ENCODE measurements around the gene COPS3. TPM values are rescaled to one million over a fixed set of nuclear protein-coding genes. Genes with fewer than 3 reads are reported as not detected.

The COPS3 gene
- total RNA-seq, 2 donors from 2014 or later = 97.4 to 126 TPM

GRCh38 chr17:17216236-17216635 lies 64.8 kb downstream of the COPS3 start:
- Mint-ChIP-seq H3K9me3 (no peaks in the 10 kb centered on the region), H3K36me3 (peaks cover 0 to 11% of the 10 kb centered on the region in 2 donors), H3K27ac (peak overlapping the region in 1 of 2 donors; percentile 67)
- ATAC-seq (no peak), DNase-seq (ENCODE audit: low spot score in 2 of 2) (no peak)

GRCh38 chr17:17215575-17215974 lies 65.5 kb downstream of the COPS3 start:
- ATAC-seq (no peak), DNase-seq (ENCODE audit: low spot score in 2 of 2) (no peak)
- no peaks in the 10 kb centered on the region for H3K9me3 Mint-ChIP-seq
- H3K36me3 Mint-ChIP-seq = peaks cover 0 to 6% of the 10 kb centered on the region in 2 donors
- H3K27ac Mint-ChIP-seq = peak overlapping the region in 1 of 2 donors; percentile 67

DNA sequence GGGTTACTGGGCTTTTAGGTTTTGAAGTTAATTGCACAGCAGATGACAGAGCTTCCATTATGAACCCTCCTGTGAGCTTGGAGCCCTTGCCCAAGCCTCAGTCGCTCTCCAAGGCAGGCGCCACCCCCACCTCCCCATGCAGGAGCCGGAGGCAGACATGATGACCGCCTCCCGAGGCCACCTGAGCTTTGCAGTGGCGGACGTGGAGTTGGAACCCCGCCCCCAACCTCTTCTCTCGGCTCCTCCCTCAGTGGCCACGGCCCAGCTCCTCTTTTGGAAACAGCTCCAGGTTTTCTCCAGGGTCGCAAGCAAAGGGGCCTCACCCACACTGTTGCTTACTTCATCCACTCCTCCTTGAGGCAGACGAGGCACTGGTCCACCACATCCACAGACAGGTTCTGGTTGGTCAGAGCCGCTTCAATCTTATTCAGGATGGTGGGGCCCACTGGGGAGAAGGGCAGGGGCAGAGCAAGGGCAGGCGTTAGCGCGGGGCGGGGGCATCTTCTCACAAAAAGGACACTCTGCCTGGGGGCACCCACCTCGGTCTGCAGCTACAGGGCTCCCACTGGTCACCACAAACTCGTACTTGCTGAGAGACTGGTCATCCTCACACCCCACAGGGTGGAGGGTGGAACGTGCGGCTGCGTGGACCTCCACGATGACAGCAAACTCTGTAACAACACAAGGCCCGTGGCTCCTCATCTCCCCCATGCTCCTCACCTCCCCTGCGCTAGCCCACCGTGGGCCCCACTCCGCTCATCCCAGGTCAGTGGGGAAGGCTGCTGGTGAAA lies 66.2 kb downstream of the COPS3 start:
- ATAC-seq (no peak), DNase-seq (ENCODE audit: low spot score in 2 of 2) (no peak)
- no peaks in the 10 kb centered on the region for H3K9me3 Mint-ChIP-seq
- peaks cover 0 to 6% of the 10 kb centered on the region in 2 donors for H3K36me3 Mint-ChIP-seq
- H3K27ac Mint-ChIP-seq = peak overlapping the region in 1 of 2 donors; percentile 60

GRCh38 chr17:17213775-17214174 lies 67.3 kb downstream of the COPS3 start:
- Mint-ChIP-seq H3K36me3 (peaks cover 0 to 6% of the 10 kb centered on the region in 2 donors), H3K9me3 (no peaks in the 10 kb centered on the region), H3K27ac (no peak overlapping the region)
- ATAC-seq (no peak), DNase-seq (ENCODE audit: low spot score in 2 of 2) (no peak)

DNA sequence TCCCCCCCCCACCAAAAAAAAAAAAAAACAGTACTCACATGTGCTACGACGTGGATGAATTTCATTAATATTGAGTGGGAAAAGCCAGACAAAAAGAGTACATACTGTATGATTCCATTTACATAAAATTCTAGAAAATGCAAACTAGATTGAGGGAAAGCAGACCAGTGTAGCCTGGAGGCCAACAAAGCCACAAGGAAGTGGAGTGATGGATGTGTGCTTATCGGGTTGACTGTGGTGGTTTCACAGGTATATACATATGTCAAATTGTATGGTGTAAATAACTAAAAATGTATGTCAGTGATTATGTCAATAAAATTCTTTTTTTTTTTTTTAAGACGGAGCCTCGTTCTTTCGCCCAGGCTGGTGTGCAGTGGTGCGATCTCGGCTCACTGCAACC lies 73.0 kb downstream of the COPS3 start:
- Mint-ChIP-seq H3K9me3 (no peaks in the 10 kb centered on the region), H3K36me3 (peaks cover 17 to 20% of the 10 kb centered on the region in 2 donors), H3K27ac (no peak overlapping the region)
- DNase-seq (ENCODE audit: low spot score in 2 of 2) = no peak
- ATAC-seq = no peak

- Mint-ChIP-seq H3K36me3 (peaks cover 17 to 20% of the 10 kb centered on the region in 2 donors), H3K27ac (peak overlapping the region in 1 of 2 donors; percentile 93), H3K9me3 (no peaks in the 10 kb centered on the region)
- ATAC-seq = no peak
- peak in 1 of 2 donors; percentile 59 for DNase-seq (ENCODE audit: low spot score in 2 of 2)
These were observed 74.1 kb downstream of the COPS3 start for GRCh38 chr17:17206913-17207335.

DNA sequence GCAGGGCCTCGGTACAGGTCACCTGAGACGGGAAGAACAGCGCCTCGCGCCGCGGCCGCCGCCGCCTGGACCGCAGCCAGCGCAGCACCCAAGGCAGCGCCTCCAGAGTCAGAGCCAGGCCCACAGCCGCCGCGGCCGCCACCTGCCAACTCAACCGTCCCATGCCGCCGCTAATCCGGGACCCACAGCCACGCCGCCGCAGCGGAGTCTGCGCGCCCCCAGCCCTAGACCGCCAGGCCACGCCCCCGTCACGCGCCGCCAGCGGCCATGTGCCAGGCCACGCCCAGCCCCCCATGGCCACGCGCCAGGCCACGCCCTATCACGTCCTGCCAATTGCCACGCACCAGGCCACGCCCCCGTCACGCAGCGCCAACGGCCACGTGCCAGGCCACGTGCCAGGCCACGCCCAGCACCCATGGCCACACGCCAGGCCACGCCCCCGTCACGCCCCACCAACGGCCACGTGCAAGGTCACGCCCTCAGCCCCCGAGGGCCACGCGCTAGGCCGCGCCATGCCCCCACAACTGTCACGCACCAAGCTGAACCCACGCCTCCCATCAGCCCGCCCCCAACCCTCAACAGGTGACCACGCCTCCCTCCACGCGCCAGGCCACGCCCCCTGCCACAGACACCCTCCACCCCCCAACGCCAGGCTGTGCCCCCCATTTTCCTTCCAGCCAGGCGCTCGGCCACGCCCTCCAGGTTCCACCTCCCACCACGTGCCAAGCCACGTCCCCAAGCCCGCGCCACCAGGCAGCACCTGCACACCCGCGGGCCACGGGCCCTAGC lies 74.7 kb downstream of the COPS3 start, which contains the start of gene PLD6:
Gene PLD6 (minus strand): TSS at position 210 of the 789 bp plus-strand sequence. CDS start 47 bp downstream, at position 163.
- peaks cover 20 to 21% of the 10 kb centered on the region in 2 donors for H3K36me3 Mint-ChIP-seq
- peak; percentile 89 to 94 for DNase-seq (ENCODE audit: low spot score in 2 of 2)
- peak within 1 kb of the TSS; percentile 93 to 96 for H3K27ac Mint-ChIP-seq
- ATAC-seq = peak; percentile 71 to 80
- H3K9me3 Mint-ChIP-seq = no peaks in the 10 kb centered on the region

DNA sequence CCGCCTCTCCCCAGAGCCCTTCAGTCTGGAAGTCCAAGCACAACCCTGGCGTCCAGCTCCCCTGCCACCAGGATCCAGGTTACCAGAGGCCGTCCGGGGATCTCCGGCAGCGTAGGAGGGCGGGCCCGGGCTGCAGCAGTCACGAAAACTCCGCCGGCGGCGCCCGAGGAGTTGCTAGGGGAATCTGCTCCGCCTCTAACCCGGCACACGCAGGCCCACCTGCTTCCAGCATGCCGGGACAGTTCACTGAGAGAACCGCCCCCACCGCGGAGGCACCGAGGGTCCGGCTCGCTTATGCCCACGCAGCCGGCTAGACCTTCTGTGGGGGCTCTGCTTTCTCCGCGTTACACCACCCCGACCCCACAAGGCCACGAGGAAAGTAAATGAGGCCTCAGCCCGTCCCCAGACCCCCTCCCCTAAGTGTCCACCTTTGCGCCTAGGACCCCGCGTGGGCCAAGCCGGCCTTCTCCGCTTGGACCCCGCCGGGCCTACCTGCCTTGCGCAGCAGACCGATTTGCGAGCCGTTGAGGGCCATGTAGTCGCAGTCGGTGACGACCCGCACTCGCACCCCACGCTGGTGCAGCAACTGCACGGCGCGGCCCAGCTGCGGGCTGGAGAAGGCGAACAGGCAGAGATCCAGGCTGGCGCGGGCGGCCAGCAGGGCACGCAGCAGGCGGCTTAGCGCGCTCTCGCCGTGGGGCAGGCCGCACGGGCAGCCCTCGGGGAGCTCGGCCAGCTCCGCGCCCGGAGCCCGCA lies 75.5 kb downstream of the COPS3 start:
- ATAC-seq = peak; percentile 65 to 73
- Mint-ChIP-seq H3K9me3 (no peaks in the 10 kb centered on the region), H3K36me3 (peaks cover 20 to 25% of the 10 kb centered on the region in 2 donors)

GRCh38 chr17:17204635-17205231 lies 76.3 kb downstream of the COPS3 start:
- Mint-ChIP-seq H3K36me3 (peaks cover 20 to 32% of the 10 kb centered on the region in 2 donors), H3K27ac (peak overlapping the region; percentile 93 to 96), H3K9me3 (no peaks in the 10 kb centered on the region)
- no peak for ATAC-seq
- DNase-seq (ENCODE audit: low spot score in 2 of 2) = no peak

More for the DNA sequence above, 75.5 kb downstream of the COPS3 start:
- DNase-seq (ENCODE audit: low spot score in 2 of 2) = peak; percentile 70 to 73
- peak overlapping the region; percentile 93 to 96 for H3K27ac Mint-ChIP-seq

DNA sequence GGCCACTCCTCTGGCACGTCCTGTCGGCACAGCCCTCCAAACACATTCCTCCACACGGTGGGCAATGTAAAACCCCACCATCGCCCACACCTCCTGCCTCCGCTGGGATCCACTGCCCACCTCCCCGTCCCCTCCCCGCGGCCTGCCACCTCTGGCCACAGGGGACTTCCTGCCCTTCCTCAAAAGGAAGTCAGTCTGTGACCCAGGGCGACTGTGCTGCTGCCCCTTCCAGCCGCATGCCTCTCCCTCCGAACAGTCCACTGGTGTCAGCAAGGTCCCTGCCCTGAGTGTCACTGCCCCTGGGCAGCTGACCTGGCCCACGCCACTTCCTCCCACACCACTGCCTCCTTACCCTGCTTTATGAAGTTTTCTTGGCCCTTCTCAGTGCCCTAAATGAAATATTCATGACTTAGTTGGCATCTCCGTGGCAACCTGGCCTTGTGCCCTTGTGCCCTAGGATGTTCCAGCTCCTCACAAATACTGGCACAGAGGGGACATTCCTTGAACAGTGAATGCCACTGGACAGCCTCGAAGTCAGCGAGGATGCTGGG lies 76.9 kb downstream of the COPS3 start:
- Mint-ChIP-seq H3K9me3 (no peaks in the 10 kb centered on the region), H3K36me3 (peaks cover 20 to 32% of the 10 kb centered on the region in 2 donors)

DNA sequence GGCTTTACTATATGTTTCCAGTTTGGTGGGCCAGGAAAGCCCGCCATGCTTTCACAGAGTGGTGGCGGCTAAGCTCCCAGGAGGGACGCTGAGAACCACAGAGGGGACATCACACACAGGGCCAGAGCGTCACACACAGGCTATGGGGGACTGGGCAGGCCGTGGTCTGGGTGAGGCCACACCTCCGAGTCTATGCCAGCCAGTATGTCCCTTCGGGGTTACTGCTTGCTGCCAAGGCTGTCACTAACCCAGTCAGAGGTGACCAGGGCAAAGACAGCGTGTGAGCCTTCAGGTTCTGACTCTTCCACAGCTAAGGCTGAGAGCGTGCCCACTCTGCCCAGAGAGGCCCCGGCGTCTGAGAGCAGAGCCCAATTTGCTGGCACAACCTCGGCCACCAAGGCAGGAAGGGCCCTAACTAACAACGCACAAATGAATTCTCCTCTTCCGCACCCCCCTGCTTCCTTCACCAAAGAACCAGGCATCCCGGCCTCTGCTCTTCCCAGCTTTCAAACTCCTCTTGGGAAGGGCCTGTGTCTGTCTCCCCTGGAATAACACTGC lies 77.8 kb downstream of the COPS3 start:
- Mint-ChIP-seq H3K9me3 (no peaks in the 10 kb centered on the region), H3K36me3 (peaks cover 20 to 35% of the 10 kb centered on the region in 2 donors), H3K27ac (peak overlapping the region in 1 of 2 donors; percentile 93)
- DNase-seq (ENCODE audit: low spot score in 2 of 2) = no peak
- ATAC-seq = no peak

More for the DNA sequence above, 76.9 kb downstream of the COPS3 start:
- ATAC-seq = no peak
- DNase-seq (ENCODE audit: low spot score in 2 of 2) = no peak
- H3K27ac Mint-ChIP-seq = peak overlapping the region; percentile 93 to 96

- peaks cover 20 to 37% of the 10 kb centered on the region in 2 donors for H3K36me3 Mint-ChIP-seq
- ATAC-seq = no peak
These were observed 79.1 kb downstream of the COPS3 start for GRCh38 chr17:17201907-17202306.

GRCh38 chr17:17201271-17201670 lies 79.8 kb downstream of the COPS3 start:
- Mint-ChIP-seq H3K27ac (no peak overlapping the region), H3K9me3 (no peaks in the 10 kb centered on the region), H3K36me3 (peaks cover 20 to 32% of the 10 kb centered on the region in 2 donors)
- ATAC-seq (no peak), DNase-seq (ENCODE audit: low spot score in 2 of 2) (no peak)

More at GRCh38 chr17:17201907-17202306, 79.1 kb downstream of the COPS3 start:
- H3K9me3 Mint-ChIP-seq = no peaks in the 10 kb centered on the region
- no peak for DNase-seq (ENCODE audit: low spot score in 2 of 2)
- no peak overlapping the region for H3K27ac Mint-ChIP-seq

DNA sequence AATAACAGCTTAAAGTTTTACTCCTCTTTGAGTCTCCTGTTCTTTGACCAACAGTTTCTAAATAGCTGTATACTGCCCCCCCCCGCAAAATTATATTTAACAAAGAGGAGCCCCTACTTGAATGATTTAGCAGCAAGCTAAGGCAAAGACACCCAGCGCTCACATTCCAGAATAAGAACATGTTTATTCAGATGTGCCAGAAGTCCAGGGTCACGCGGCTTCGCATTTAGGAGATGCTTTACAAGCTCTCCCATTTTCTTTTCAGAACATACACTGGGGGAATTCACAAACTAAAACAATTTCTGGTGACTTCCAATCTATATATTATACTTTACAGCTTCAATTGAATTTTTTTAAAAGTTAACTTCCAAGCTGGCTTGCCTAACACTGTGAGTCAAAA lies 80.2 kb downstream of the COPS3 start:
- H3K27ac Mint-ChIP-seq = no peak overlapping the region
- ATAC-seq (no peak), DNase-seq (ENCODE audit: low spot score in 2 of 2) (no peak)
- no peaks in the 10 kb centered on the region for H3K9me3 Mint-ChIP-seq
- H3K36me3 Mint-ChIP-seq = peaks cover 20 to 31% of the 10 kb centered on the region in 2 donors

- Mint-ChIP-seq H3K9me3 (no peaks in the 10 kb centered on the region), H3K36me3 (peaks cover 17 to 31% of the 10 kb centered on the region in 2 donors), H3K27ac (peak overlapping the region in 1 of 2 donors; percentile 33)
- ATAC-seq (no peak), DNase-seq (ENCODE audit: low spot score in 2 of 2) (no peak)
These were observed 80.7 kb downstream of the COPS3 start for GRCh38 chr17:17200311-17200710.

All from activated naive CD4-positive, alpha-beta T cell treated with anti-CD3 and anti-CD28 coated beads, Interleukin-2, amount 50 U/mL, for 72 hours (primary cell).